ENCODE results near the gene MOB3C.

DNA sequence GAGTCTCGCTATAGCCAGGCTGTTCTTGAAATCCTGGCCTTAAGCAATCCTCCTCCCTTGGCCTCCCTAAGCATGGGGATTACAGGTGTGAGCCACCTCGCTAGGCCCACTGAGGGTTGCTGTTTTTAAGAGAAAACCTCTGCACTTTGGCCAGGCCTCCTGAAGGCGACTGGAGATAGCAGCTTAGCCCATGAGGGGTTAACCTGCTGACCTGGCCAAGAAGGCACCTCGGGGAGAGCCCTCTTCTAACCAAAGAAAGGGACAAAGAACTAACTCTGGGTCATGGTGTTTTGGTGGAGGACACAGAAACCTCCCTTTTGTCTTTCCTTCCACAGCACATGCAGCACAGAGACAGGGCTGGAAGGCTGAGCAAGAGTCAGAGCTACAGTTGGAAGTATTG lies 47.5 kb downstream of the MOB3C start:
- TF ChIP-seq, protein P1, sequence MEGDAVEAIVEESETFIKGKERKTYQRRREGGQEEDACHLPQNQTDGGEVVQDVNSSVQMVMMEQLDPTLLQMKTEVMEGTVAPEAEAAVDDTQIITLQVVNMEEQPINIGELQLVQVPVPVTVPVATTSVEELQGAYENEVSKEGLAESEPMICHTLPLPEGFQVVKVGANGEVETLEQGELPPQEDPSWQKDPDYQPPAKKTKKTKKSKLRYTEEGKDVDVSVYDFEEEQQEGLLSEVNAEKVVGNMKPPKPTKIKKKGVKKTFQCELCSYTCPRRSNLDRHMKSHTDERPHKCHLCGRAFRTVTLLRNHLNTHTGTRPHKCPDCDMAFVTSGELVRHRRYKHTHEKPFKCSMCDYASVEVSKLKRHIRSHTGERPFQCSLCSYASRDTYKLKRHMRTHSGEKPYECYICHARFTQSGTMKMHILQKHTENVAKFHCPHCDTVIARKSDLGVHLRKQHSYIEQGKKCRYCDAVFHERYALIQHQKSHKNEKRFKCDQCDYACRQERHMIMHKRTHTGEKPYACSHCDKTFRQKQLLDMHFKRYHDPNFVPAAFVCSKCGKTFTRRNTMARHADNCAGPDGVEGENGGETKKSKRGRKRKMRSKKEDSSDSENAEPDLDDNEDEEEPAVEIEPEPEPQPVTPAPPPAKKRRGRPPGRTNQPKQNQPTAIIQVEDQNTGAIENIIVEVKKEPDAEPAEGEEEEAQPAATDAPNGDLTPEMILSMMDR (conservative IDR thresholded peaks at IDR 0.05; ENCODE audit: low read length), result no peak
- no peak for TF ChIP-seq EZH2phosphoT487 (IDR thresholded peaks at IDR 0.05; ENCODE audit: borderline replicate concordance, low read depth, low read length)

Data from OCI-LY7 (cell line).